ENCODE results near the gene SORCS2.

Gene SORCS2

DNA sequence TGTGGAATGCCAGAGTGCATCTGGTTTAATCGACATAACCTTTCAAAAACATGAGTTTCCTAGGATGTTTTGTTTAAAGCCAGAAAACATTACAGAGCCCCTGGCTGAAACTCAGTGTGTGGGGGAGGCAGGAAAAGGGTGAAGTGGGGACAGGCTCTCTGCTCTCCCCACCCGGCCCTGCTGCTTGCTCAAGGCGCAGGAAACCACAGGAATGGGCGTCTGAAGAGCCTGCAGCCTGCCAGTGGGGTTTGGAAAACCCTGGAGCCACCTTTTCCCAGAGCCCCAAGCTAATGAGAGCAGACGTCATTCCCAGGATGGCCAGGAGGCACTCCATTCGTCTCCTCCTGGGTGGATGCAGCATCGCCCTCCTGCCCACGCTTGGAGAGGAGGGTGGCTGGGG is 506.7 kb downstream of the SORCS2 start:
- Histone ChIP-seq H3K36me3 (ENCODE audit: control insufficient read depth in 2 of 2, insufficient read depth in 1 of 2, low read length in 2 of 2) (no peaks in the 10 kb centered on the region), H3K9me3 (ENCODE audit: control insufficient read depth, insufficient read depth, low read depth, low read length) (no peaks in the 10 kb centered on the region), H3K27ac (ENCODE audit: extremely low read depth, low read depth, low read length) (no peak overlapping the region), H3K4me3 (ENCODE audit: low read depth, low read length) (no peak overlapping the region), H3K4me1 (ENCODE audit: control insufficient read depth, insufficient read depth, low read length) (no peaks in the 10 kb centered on the region)
- POLR2A ChIA-PET: no interaction called here
- CTCF ChIA-PET: no interaction called here
- TF ChIP-seq ZNF600 (tag by site-specific recombination; IDR thresholded peaks at IDR 0.05): no peak
- no peak for TF ChIP-seq OVOL3 (tag by site-specific recombination; IDR thresholded peaks at IDR 0.05)
- no peak for TF ChIP-seq ZNF677 (tag by site-specific recombination; IDR thresholded peaks at IDR 0.05)
- TF ChIP-seq FEZF1 (tag by site-specific recombination; IDR thresholded peaks at IDR 0.05): no peak
- no peak for TF ChIP-seq ZNF404 (tag by site-specific recombination; IDR thresholded peaks at IDR 0.05)
- TF ChIP-seq ZNF362 (tag by site-specific recombination; IDR thresholded peaks at IDR 0.05): no peak
- TF ChIP-seq, protein P1, sequence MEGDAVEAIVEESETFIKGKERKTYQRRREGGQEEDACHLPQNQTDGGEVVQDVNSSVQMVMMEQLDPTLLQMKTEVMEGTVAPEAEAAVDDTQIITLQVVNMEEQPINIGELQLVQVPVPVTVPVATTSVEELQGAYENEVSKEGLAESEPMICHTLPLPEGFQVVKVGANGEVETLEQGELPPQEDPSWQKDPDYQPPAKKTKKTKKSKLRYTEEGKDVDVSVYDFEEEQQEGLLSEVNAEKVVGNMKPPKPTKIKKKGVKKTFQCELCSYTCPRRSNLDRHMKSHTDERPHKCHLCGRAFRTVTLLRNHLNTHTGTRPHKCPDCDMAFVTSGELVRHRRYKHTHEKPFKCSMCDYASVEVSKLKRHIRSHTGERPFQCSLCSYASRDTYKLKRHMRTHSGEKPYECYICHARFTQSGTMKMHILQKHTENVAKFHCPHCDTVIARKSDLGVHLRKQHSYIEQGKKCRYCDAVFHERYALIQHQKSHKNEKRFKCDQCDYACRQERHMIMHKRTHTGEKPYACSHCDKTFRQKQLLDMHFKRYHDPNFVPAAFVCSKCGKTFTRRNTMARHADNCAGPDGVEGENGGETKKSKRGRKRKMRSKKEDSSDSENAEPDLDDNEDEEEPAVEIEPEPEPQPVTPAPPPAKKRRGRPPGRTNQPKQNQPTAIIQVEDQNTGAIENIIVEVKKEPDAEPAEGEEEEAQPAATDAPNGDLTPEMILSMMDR (tag by site-specific recombination; IDR thresholded peaks at IDR 0.05): no peak
- TF ChIP-seq KLF1 (tag by site-specific recombination; IDR thresholded peaks at IDR 0.05): no peak

DNA sequence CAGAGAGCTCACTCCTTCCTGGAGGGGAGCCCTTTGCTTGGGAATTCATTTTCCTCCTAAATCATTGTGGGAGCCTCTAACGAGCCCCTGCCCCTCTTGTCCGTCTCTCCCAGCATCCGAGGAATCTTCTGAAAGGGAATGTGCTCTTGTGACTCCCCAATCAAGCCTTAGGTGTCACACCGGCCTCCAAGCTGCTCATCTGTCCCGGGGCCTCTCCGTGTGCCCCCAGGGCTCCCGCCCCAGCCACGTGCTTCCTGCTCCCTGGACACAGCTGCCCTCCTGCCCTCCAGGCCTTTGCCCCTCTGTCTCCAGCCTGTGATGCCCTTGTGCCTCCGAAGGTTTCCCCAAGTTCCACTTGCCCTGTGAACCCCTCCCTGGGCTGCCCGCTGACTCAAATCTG is 507.5 kb downstream of the SORCS2 start:
- TF ChIP-seq YY1 (tag by site-specific recombination; IDR thresholded peaks at IDR 0.05) (no peak), ZNF19 (tag by site-specific recombination; IDR thresholded peaks at IDR 0.05; ENCODE audit: low read depth) (no peak), ZNF416 (tag by site-specific recombination; IDR thresholded peaks at IDR 0.05) (no peak), ZNF670 (tag by site-specific recombination; IDR thresholded peaks at IDR 0.05; ENCODE audit: low read depth) (no peak), ZNF529 (tag by site-specific recombination; IDR thresholded peaks at IDR 0.05; ENCODE audit: insufficient replicate concordance) (no peak), ZNF624 (tag by site-specific recombination; IDR thresholded peaks at IDR 0.05) (no peak), ZNF473 (tag by site-specific recombination; IDR thresholded peaks at IDR 0.05) (no peak), MYNN (tag by site-specific recombination; IDR thresholded peaks at IDR 0.05; ENCODE audit: borderline replicate concordance) (no peak), ZNF18 (tag by site-specific recombination; IDR thresholded peaks at IDR 0.05) (no peak), ZNF692 (tag by site-specific recombination; IDR thresholded peaks at IDR 0.05) (no peak), ZNF585B (tag by site-specific recombination; IDR thresholded peaks at IDR 0.05) (no peak), ZNF239 (tag by site-specific recombination; IDR thresholded peaks at IDR 0.05) (no peak), BCL11B (tag by site-specific recombination; IDR thresholded peaks at IDR 0.05; ENCODE audit: low read depth) (no peak), AEBP2 (tag by site-specific recombination; IDR thresholded peaks at IDR 0.05; ENCODE audit: borderline replicate concordance) (no peak), ZNF138 (tag by site-specific recombination; IDR thresholded peaks at IDR 0.05; ENCODE audit: borderline replicate concordance) (no peak), ZSCAN18 (tag by site-specific recombination; IDR thresholded peaks at IDR 0.05) (no peak), ZNF514 (tag by site-specific recombination; IDR thresholded peaks at IDR 0.05) (no peak)
- CTCF ChIA-PET: interaction anchor here (0.7 kb wide), 1 partner anchor 343 kb away, joined by 3 read pairs; no protein-coding TSS in a partner anchor
- H3K27ac ChIP-seq (ENCODE audit: extremely low read depth, low read depth, low read length): no peak overlapping the region
- H3K36me3 ChIP-seq (ENCODE audit: control insufficient read depth in 2 of 2, insufficient read depth in 1 of 2, low read length in 2 of 2): no peaks in the 10 kb centered on the region
- H3K4me3 ChIP-seq (ENCODE audit: low read depth, low read length): no peak overlapping the region
- POLR2A ChIA-PET: no interaction called here
- H3K9me3 ChIP-seq (ENCODE audit: control insufficient read depth, insufficient read depth, low read depth, low read length): no peaks in the 10 kb centered on the region
- H3K4me1 ChIP-seq (ENCODE audit: control insufficient read depth, insufficient read depth, low read length): no peaks in the 10 kb centered on the region

Data from HEK293 (cell line).